Dermis microvascular lymphatic vessel endothelial cell (primary cell): Measurements from ENCODE around the gene IQGAP1. TPM values are rescaled to one million over a fixed set of nuclear protein-coding genes. Genes with fewer than 3 reads are reported as not detected.

ENCODE experiments used
- DNase-seq, 2 donors: peaks; one replicate each; pipeline versions ENCODE4 v3.0.0 to v3.0.0-alpha.2; 2010; ENCODE audit warnings: low read depth in 2 of 2
- total RNA-seq: library from RNA; depleted of rRNA; stranded (reverse); fragments of >200 nt; gene quantifications from 2 replicates; pipeline ENCODE4 v1.2.1, GENCODE V29; 2014

IQGAP1 gene
- total RNA-seq, 1 donor from 2014 or later = 145 TPM

DNA sequence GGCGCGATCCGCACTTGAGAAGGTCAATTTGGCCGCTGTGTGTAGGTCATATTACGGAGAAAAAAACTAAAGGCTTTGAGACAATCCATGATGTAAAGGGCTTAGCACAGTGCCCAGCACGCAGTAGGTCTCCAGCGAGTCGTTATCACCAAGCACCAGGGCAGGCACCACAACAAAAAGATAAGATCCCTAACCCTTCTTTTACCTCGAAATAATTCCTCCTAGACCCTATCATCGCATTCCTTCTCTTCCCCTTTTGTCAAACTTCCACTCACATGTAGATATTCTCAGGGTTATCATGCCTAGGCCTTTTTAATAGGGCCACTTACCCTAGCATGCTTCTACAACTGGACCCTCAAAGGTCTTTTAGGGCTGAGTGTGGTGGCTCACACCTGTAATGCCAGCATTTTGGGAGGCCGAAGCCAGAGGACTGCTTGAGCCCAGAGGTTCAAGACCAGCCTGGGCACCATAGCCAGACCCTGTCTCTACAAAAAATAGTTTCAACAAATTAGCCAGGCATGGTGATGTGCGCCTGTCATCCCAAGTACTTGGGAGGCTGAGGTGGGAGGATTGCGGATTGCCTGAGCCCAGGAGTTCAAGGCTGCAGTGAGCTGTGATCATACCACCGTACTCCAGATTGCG lies 22.5 kb upstream of the IQGAP1 start:
- no peak for DNase-seq

DNA sequence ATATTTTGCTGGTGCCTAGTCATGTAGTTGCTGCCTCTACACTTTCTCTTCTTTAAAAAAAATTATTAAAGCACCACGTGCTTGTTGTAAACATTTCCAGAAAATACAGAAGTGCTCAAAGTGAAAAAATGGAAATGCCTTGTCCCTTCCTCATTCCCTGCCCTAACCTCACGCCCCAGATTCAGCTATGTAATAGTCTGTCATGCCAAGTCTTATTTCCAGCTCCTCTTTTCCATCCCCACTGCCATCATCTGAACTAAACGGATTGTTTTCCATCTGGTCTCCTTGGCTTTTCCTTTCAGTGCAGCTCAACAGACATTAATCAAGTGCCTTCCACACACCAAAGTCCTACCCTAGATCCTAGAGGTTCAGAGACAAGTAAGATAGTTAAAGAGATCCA lies 20.5 kb upstream of the IQGAP1 start:
- DNase-seq = no peak

DNA sequence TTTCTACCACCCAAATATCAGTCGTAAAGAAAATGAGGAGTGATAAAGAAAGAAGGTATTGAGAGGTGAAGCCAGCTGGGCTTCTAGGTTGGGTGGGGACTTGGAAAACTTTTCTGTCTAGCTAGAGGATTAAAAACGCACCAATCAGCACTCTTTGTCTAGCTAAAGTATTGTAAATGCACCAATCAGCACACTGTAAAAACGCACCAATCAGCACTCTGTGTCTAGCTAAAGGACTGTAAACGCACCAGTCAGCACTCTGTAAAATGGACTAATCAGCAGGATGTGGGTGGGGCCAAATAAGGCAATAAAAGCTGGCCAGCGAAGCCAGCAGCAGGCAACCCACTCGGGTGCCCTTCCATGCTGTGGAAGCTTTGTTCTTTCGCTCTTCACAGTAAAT lies 13.0 kb upstream of the IQGAP1 start:
- DNase-seq = no peak

GRCh38 chr15:90376789-90377188 lies 11.3 kb upstream of the IQGAP1 start:
- peak in 1 of 2 donors; percentile 77 for DNase-seq

DNA sequence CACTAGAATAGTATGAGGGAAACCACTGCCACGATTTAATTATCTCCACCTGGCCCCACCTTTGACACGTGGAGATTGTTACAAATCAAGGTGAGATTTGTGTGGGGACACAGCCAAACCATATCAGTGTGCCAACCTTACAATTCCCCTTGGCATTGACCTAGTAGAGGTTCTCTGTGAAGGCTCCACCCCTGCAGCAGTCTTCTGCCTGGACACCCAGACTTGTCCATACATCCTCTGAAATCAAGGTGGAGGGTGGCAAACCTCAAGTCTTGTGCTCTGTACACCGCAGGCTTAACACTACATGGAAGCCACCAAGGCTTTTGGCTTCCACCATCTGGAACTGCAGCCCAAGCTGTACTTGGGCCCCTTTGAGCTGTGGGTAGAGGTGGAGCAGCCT lies 8.8 kb upstream of the IQGAP1 start:
- no peak for DNase-seq

GRCh38 chr15:90381515-90381914 lies 6.5 kb upstream of the IQGAP1 start:
- no peak for DNase-seq

GRCh38 chr15:90382320-90382719 lies 5.7 kb upstream of the IQGAP1 start:
- DNase-seq = no peak

DNA sequence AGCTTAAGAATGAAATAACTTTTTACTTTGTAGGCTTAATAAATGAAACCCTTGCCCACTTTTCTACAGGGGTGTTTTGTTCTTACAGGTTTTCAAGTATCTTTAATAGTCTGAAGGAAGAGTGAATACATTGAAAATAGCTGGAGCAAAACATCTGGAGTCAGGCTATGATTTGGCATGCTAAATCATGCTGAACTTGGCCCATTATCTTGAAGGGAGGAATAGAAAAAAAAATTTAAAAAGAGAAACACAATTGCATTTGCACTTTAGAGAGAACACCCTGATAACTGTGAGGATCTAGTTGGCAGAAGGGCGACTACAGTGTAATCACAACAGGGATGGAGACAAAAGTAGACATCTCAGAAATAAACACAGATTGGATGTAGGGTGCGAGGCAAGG lies 1.8 kb upstream of the IQGAP1 start:
- DNase-seq = no peak

DNA sequence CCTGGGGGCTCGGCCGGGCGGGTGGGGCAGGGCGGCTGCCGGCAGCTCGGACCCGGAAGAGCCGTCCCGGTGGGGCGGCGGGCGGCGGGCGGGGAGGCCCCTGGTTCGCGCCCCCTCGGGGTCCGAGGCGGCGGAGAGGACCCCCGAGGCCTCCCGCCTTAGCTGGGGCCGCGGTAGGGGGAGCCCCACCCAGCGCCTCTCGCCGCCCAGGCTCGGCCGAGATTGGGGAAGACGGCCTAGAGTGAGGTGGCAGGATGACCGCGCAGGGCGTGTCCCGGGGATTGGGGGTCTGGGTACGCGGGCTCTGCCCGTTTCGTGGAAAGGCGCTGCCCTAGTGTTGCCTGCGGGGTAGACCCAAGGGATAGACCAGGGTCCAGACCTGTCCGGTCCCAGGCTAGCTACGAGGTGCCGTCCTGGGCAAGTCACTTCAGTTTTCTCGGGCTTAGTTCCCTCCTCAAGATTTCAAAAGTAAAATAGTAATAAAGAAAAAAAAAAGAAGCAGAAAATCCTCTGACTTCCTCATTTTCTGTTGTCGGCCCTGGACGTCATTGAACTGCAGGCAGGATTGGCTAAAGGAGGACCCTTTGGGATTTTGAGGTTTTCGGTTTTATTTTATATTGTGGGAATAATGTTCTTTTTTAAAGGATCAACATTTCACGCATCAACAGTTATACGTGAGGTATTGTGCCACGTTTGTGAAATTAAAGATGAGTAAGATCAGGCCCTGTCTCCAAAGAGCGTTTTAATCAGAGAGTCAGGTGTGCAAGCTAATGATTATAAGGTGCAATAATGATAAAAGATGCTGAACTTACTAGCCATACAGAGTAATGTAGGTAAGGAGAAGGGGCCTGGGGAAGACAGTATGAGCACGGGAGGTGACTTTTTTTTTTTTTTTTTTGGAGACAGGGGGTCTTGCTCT lies 679 bp downstream of the IQGAP1 start:
- DNase-seq = peak in 1 of 2 donors; percentile 66

GRCh38 chr15:90389513-90389912 lies 1.5 kb downstream of the IQGAP1 start:
- DNase-seq = no peak

DNA sequence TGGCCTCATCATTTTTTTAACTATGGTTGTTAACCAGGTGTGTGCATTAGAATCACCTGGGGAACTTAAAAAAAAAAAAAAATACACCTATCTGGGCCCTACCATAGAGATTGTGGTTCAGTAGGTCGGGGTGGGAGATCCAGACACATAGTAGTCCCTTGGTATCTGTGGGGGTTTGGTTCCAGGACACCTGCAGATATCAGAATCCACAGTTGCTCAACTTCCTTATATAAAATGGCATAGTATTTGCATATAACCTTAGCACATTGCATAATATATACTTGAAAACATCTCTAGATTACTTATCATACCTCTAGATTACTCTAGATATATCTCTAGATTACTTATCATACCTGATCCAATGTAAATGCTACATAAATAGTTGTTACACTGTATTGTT lies 5.0 kb downstream of the IQGAP1 start:
- DNase-seq = no peak

DNA sequence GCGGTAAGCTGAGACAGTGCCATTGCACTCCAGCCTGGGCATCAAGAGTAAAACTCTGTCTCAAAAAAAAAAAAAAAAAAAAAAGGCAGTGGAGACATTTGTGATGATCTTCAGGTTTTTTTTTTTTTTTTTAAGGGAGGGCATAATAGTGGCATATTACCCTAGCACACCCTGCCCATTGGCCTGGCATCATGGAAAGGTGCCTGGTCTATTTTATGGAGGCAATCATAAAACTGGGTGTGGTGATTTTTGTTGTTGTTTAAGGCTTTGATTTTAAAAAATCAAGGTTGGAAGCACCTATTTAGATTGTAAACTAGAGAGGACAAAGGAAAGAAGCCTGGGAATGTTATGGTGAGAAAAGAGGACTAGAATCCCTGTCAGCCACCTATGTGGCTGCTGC lies 6.0 kb downstream of the IQGAP1 start:
- no peak for DNase-seq

DNA sequence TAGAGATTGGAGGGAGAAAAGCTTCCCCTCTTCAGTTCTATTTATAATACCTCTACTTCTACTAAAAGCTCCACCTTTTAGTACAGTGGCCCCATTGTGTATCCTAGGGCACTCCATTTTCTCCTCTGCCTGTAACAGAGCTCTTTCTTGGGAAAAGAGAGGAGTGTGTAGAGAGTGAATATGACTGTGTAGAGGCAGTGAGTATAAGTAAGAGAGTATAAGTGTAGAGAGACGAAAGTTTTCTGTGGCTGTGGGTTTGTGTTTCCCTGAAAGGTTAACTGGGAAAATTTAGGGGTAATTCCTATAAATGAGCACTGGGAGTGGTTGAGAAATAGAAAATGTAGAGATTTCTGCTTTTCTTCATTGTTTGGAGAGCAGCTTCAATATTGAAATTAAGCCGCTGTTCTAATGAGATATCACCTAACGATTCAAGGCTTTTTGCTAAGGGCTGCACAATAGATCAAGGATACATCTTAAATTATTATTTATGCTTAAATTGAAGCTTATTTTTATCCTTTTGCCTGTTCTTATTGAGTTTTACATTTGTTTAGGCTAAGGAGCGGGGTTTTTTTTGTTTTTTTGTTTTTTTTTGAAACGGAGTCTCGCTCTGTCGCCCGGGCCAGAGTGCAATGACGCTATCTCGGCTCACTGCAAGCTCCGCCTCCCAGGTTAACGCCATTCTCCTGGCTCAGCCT lies 6.9 kb downstream of the IQGAP1 start:
- DNase-seq = no peak

DNA sequence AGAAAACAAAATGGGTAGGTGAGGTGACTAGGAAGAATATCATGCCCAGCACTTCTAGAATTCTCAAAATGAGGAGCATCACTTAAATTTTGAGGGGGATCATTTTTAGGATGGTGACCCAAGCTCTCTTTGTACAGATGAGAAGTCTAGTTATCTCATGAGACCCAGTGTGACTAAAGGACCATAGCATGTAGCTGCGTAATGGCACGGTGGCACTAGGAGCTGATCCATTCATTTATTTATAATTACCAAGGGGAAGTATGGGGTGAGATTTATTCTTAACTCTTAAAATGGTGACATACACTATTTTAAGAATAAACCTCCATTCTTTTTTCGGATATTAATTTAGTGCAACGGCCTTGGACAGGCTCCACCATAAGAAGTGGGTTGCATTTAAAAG lies 8.3 kb downstream of the IQGAP1 start:
- no peak for DNase-seq

DNA sequence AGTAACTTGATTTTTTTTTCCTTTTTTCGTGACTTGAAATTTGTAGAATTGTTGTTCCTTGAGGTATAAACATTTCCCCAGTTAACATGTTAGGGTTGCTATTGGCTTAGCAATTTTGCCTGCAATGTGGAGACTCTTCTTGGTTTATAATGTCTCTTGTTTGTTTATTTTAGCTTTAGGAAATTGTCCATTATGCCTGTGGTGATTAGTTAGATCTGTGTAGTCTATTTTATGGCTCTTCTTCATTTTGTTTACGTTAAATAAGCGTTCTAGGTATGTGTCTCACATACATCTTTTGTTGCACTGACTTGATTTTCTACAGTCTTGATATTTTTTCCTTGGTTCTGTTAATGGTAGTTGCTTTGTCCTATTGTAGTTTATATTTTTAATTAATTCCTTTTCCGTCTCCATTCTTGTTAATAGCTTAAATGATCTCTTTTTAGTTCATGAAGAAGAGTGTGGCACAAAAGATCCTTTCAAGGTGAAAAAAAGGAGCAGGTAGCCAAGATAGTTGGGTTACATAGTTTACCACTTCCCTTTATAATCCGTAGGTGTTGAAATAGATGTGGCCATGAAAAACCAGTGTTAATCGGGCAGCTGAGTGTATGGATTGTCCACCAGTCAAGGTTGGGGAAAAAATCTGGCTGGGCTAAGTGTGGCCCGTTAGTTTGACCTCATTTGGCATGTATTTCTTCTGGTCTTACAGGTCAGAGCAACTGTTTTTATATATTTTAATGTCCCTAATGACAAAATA lies 12.1 kb downstream of the IQGAP1 start:
- DNase-seq = no peak

- DNase-seq = peak; percentile 97 to 98
These were observed 12.8 kb downstream of the IQGAP1 start for GRCh38 chr15:90400759-90401314.

DNA sequence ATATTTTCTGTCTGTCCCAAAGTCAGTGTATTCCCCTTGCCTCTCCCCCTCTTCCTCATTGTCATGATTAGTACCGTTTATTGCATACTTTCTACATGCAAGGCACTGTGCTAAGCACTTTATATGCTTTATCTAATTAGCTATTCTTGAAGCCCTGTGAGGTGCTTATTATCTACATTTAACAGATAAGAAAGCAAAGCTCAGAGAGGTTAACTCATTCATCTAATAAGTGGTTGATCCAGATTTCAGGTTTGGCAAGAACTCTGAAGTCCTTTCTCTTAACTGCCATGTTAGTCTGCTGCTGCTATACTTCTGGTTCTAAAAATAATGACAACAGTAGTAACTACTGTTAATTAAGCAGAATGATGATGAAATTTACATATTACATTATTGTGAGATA lies 13.5 kb downstream of the IQGAP1 start:
- DNase-seq = no peak

GRCh38 chr15:90402223-90402622 lies 14.2 kb downstream of the IQGAP1 start:
- DNase-seq = peak; percentile 60 to 91

DNA sequence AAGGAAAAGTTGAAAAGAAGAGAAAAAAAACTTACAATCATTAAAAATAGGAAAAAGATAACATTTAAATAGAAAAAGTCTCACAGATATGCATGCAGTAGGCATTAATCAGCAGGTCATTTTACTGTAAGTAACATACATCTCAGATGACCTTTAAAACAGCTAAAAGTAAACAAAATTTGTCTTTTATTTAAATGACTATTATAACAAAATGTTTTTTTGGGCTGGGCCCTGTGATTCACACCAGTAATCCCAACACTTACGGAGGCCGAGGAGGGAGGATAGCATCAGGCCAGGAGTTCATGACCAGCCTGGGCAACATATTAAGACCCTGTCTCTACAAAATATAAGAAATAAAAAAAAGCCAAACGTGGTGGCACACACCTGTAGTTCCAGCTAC lies 14.7 kb downstream of the IQGAP1 start:
- no peak for DNase-seq

GRCh38 chr15:90405055-90405607 lies 17.1 kb downstream of the IQGAP1 start:
- DNase-seq = no peak

DNA sequence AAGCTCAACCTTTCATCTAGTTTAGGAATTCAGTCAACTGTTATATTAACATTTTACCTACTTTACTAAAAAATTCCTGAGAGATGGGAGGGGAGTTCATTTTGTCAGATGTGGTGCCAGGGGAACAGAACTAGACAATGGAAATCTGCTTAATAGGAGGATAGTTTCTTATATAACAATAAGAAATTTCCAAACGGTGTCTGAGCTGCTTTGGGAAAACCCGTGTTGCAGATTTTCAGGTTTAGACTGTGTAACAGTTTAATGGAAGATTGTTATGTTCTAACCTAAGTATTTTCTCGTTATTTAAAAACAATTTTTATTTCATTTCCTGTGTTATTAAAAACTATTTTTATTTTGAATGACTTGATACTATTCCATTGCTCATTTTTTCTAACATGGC lies 19.3 kb downstream of the IQGAP1 start:
- no peak for DNase-seq
